Neutrophil (primary cell): ENCODE measurements around the gene PACS2.

Source experiments
- H3K27ac ChIP-seq: fragments of 200-600 bp; sonication (generic); 2 replicates; pipeline ENCODE4 v1.5.1; 2016; ENCODE audit warnings: mild to moderate bottlenecking, moderate library complexity
- H3K27me3 ChIP-seq: fragments of 200-600 bp; sonication (generic); 2 replicates; pipeline ENCODE4 v1.6.0; 2016; ENCODE audit warnings: mild to moderate bottlenecking
- H3K36me3 ChIP-seq: fragments of 200-600 bp; sonication (generic); 2 replicates; pipeline ENCODE4 v1.5.1; 2017
- H3K4me1 ChIP-seq, 2 experiments: fragments of 200-600 bp in 1 of 2; sonication (generic) in 1 of 2; 1 replicate in 1 of 2; 2 replicates in 1 of 2; pipeline versions ENCODE4 v1.5.1 to v1.6.1; 2013 to 2016; ENCODE audit warnings: low read depth in 1 of 2, low read length in 1 of 2, mild to moderate bottlenecking in 1 of 2, moderate library complexity in 1 of 2; ENCODE audit not compliant: control insufficient read depth in 1 of 2, insufficient read depth in 1 of 2
- H3K4me3 ChIP-seq, 2 experiments: fragments of 200-600 bp in 1 of 2; sonication (generic) in 1 of 2; 1 replicate in 1 of 2; 2 replicates in 1 of 2; pipeline ENCODE4 v1.5.1; 2013 to 2016; ENCODE audit warnings: low read depth in 1 of 2, low read length in 1 of 2, mild to moderate bottlenecking in 1 of 2, moderate library complexity in 1 of 2
- H3K9me3 ChIP-seq: fragments of 200-600 bp; sonication (generic); 2 replicates; pipeline ENCODE4 v1.5.1; 2016
- TF ChIP-seq, protein P1 (sequence below): fragments of 200-600 bp; sonication (generic); IDR thresholded peaks from 2 replicates; pipeline ENCODE4 v1.5.1; 2016; ENCODE audit warnings: antibody characterized with exemption

PACS2 gene

DNA sequence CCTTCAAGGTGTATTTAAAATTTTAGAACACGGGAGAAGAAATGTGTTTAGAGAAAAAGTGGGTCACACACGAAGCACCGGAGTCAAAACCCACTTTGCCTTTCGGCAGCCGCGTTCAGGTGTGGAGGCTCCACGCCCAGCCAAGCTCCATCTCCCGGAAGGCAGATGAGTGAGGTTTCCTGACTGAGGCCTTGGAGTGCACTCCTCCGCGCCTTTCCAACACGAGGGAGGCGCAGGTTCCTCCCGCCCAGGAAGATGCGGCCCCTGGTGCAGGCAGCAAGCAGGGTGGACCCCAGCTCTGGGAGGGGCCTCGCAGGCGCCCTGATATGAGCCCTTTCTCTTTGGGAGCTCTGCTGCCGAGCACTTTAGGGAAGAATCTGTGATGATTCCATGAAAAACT is 127.6 kb downstream of the PACS2 start:
- H3K27me3 ChIP-seq = no peaks in the 10 kb centered on the region
- H3K27ac ChIP-seq = no peak overlapping the region
- H3K4me1 ChIP-seq = no peaks in the 10 kb centered on the region
- no peaks in the 10 kb centered on the region for H3K9me3 ChIP-seq
- peaks cover 8% of the 10 kb centered on the region for H3K36me3 ChIP-seq
- H3K4me3 ChIP-seq = no peak overlapping the region
- TF ChIP-seq, protein P1, sequence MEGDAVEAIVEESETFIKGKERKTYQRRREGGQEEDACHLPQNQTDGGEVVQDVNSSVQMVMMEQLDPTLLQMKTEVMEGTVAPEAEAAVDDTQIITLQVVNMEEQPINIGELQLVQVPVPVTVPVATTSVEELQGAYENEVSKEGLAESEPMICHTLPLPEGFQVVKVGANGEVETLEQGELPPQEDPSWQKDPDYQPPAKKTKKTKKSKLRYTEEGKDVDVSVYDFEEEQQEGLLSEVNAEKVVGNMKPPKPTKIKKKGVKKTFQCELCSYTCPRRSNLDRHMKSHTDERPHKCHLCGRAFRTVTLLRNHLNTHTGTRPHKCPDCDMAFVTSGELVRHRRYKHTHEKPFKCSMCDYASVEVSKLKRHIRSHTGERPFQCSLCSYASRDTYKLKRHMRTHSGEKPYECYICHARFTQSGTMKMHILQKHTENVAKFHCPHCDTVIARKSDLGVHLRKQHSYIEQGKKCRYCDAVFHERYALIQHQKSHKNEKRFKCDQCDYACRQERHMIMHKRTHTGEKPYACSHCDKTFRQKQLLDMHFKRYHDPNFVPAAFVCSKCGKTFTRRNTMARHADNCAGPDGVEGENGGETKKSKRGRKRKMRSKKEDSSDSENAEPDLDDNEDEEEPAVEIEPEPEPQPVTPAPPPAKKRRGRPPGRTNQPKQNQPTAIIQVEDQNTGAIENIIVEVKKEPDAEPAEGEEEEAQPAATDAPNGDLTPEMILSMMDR = no peak

DNA sequence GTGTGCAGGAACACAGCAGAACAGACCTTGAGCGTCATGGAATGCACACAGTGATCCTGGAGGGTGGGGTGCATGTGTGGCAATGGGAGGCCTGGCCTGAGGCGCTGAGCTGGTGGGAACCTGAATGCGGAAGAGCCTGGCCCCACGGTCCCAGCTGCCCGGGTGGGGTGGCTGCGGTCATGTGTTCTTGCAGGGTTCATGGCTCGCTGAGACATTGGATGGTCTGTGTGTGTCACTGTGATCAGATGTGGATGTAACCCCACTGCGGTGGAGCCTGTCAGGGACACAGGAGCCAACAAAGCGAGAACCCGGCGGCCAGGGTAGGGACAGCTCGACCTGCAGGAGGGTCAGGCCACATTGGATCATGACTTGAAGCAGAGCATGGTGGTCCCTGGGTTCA is 128.3 kb downstream of the PACS2 start:
- TF ChIP-seq, protein P1 = no peak
- H3K36me3 ChIP-seq = peaks cover 8% of the 10 kb centered on the region
- no peak overlapping the region for H3K27ac ChIP-seq

DNA sequence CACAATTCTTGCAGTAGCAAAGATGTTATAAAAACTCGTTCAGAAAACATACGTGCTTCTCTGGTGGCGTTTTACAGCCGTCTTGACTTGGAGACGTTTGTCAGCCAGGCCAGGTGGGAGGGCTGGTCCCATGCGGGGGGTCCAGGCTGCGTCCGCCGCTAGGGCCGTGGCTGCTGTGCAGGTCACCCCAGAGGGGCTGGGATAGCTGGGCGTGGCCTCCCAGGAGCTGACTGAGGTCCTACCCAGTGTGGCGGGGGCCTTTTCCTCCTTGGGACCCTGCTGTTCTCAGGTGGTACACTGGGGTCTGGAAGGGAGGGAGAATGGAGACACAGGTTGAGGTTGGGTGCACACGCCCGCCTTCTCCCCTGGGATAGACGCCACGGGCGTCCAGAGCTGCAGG is 130.3 kb downstream of the PACS2 start:
- Histone ChIP-seq H3K27ac (no peak overlapping the region), H3K36me3 (peaks cover 10% of the 10 kb centered on the region), H3K9me3 (no peaks in the 10 kb centered on the region), H3K4me3 (no peak overlapping the region), H3K4me1 (no peaks in the 10 kb centered on the region), H3K27me3 (no peaks in the 10 kb centered on the region)
- TF ChIP-seq, protein P1 = no peak

More for the DNA sequence above, 128.3 kb downstream of the PACS2 start:
- H3K9me3 ChIP-seq = no peaks in the 10 kb centered on the region
- H3K4me1 ChIP-seq = no peaks in the 10 kb centered on the region
- H3K4me3 ChIP-seq = no peak overlapping the region
- H3K27me3 ChIP-seq = no peaks in the 10 kb centered on the region

DNA sequence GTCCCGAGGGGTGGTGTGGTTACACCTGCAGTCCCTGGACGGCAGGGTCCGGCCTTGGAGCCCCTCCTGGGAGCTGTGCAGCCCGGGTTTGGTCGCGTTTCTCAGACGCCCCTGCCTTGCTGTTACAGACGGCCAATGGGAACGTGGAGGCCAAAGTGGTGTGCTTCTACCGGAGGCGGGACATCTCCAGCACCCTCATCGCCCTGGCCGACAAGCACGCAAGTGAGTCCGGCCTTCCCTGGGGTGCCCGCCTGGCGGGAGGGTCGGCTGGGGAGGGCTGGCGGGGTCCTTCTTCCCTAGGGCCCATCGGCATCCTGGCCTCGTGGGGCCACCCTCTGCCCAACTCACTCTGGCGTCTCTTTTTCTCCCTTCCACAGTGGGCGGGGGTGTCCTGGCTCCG is 130.7 kb downstream of the PACS2 start:
- Histone ChIP-seq H3K4me3 (no peak overlapping the region), H3K27me3 (no peaks in the 10 kb centered on the region), H3K9me3 (no peaks in the 10 kb centered on the region), H3K27ac (no peak overlapping the region), H3K36me3 (peaks cover 12% of the 10 kb centered on the region), H3K4me1 (no peaks in the 10 kb centered on the region)
- TF ChIP-seq, protein P1 = no peak

DNA sequence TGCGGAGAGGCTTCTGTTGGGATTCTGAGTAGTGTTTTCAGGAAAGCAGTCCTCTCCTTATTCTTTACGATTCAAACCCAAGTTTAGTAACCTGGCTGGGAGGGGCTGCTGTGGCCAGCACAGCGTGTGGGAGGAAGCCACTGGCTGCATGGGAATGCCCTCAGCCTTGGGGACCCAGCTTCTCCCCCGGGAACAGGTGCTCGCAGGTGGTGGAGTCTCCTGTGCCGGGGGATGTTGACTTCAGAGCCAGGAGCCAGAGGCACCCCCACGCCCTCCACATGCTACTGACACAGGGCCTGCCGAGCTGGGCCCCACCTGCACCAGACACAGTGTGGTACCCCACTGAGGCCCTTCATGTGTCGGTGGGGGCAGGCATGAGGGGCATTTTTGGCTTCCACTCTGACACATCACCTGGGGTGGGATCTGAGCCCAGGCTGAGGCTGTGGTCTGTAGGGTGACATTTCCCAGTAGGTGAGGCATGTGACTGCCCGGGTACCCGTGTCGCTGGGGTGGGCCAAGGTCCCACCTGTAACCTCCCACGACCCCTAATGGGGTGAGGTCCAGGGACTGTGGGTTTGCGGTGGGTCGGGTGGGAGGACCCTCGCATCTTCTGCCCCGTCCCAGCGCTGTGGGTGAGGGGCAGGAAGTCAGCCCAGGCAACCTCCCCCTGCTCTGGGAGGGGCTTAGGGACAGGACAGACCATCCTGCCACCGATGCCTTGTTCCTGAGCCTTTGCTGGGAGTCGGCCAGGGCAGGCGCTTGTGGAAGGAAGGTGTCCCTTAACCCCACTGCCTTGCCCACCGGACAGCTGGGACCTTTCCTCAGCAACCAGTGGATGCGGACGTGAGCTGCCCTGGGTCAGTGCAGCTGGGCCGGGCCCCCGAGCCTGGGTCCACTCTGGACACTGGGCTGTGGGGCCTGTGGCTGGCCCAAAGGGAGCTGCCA is 131.6 kb downstream of the PACS2 start:
- H3K27me3 ChIP-seq = no peaks in the 10 kb centered on the region
- TF ChIP-seq, protein P1 = no peak
- no peak overlapping the region for H3K4me3 ChIP-seq
- H3K27ac ChIP-seq = no peak overlapping the region
- H3K9me3 ChIP-seq = no peaks in the 10 kb centered on the region
- peaks cover 15% of the 10 kb centered on the region for H3K36me3 ChIP-seq
- no peaks in the 10 kb centered on the region for H3K4me1 ChIP-seq
